ENCODE data around the gene PIK3R1.

The PIK3R1 gene

GRCh38 chr5:68248896-68249295 is 33.3 kb downstream of the PIK3R1 start:
- no peak overlapping the region for H3K27ac ChIP-seq (ENCODE audit: low read depth, low read length)
- H3K27me3 ChIP-seq (ENCODE audit: control insufficient read depth, insufficient read depth, low read length), result no peaks in the 10 kb centered on the region
- no peak overlapping the region for H3K9ac ChIP-seq (ENCODE audit: low read length)
- H3K4me3 ChIP-seq (ENCODE audit: low read length), result no peak overlapping the region
- H3K36me3 ChIP-seq (ENCODE audit: control insufficient read depth, insufficient read depth, low read length), result no peaks in the 10 kb centered on the region
- peaks cover 43% of the 10 kb centered on the region for H3K4me1 ChIP-seq (ENCODE audit: control insufficient read depth, insufficient read depth, low read length)

GRCh38 chr5:68249520-68249919 is 34.0 kb downstream of the PIK3R1 start:
- H3K9ac ChIP-seq (ENCODE audit: low read length), result no peak overlapping the region
- no peak overlapping the region for H3K4me3 ChIP-seq (ENCODE audit: low read length)
- peaks cover 49% of the 10 kb centered on the region for H3K4me1 ChIP-seq (ENCODE audit: control insufficient read depth, insufficient read depth, low read length)
- no peaks in the 10 kb centered on the region for H3K27me3 ChIP-seq (ENCODE audit: control insufficient read depth, insufficient read depth, low read length)
- peak overlapping the region; percentile 74 for H3K27ac ChIP-seq (ENCODE audit: low read depth, low read length)
- no peaks in the 10 kb centered on the region for H3K36me3 ChIP-seq (ENCODE audit: control insufficient read depth, insufficient read depth, low read length)

- no peak overlapping the region for H3K9ac ChIP-seq (ENCODE audit: low read length)
- peaks cover 56% of the 10 kb centered on the region for H3K4me1 ChIP-seq (ENCODE audit: control insufficient read depth, insufficient read depth, low read length)
- H3K4me3 ChIP-seq (ENCODE audit: low read length), result no peak overlapping the region
- no peaks in the 10 kb centered on the region for H3K36me3 ChIP-seq (ENCODE audit: control insufficient read depth, insufficient read depth, low read length)
- peak overlapping the region; percentile 74 for H3K27ac ChIP-seq (ENCODE audit: low read depth, low read length)
- H3K27me3 ChIP-seq (ENCODE audit: control insufficient read depth, insufficient read depth, low read length), result no peaks in the 10 kb centered on the region
These were observed 35.2 kb downstream of the PIK3R1 start for GRCh38 chr5:68250661-68251298.

- Histone ChIP-seq H3K4me3 (ENCODE audit: low read length) (no peak overlapping the region), H3K4me1 (ENCODE audit: control insufficient read depth, insufficient read depth, low read length) (peaks cover 58% of the 10 kb centered on the region), H3K36me3 (ENCODE audit: control insufficient read depth, insufficient read depth, low read length) (no peaks in the 10 kb centered on the region), H3K27ac (ENCODE audit: low read depth, low read length) (peak overlapping the region; percentile 74), H3K27me3 (ENCODE audit: control insufficient read depth, insufficient read depth, low read length) (no peaks in the 10 kb centered on the region), H3K9ac (ENCODE audit: low read length) (no peak overlapping the region)
These were observed 35.8 kb downstream of the PIK3R1 start for GRCh38 chr5:68251386-68251785.

- Histone ChIP-seq H3K4me1 (ENCODE audit: control insufficient read depth, insufficient read depth, low read length) (peaks cover 64% of the 10 kb centered on the region), H3K9ac (ENCODE audit: low read length) (no peak overlapping the region), H3K4me3 (ENCODE audit: low read length) (no peak overlapping the region)
These were observed 36.4 kb downstream of the PIK3R1 start for GRCh38 chr5:68251804-68252522.

GRCh38 chr5:68252673-68253623 is 37.4 kb downstream of the PIK3R1 start:
- Histone ChIP-seq H3K27ac (ENCODE audit: low read depth, low read length) (peak overlapping the region; percentile 74), H3K36me3 (ENCODE audit: control insufficient read depth, insufficient read depth, low read length) (no peaks in the 10 kb centered on the region), H3K27me3 (ENCODE audit: control insufficient read depth, insufficient read depth, low read length) (no peaks in the 10 kb centered on the region), H3K4me1 (ENCODE audit: control insufficient read depth, insufficient read depth, low read length) (peaks cover 73% of the 10 kb centered on the region), H3K4me3 (ENCODE audit: low read length) (no peak overlapping the region), H3K9ac (ENCODE audit: low read length) (no peak overlapping the region)

More at GRCh38 chr5:68251804-68252522, 36.4 kb downstream of the PIK3R1 start:
- Histone ChIP-seq H3K36me3 (ENCODE audit: control insufficient read depth, insufficient read depth, low read length) (no peaks in the 10 kb centered on the region), H3K27me3 (ENCODE audit: control insufficient read depth, insufficient read depth, low read length) (no peaks in the 10 kb centered on the region), H3K27ac (ENCODE audit: low read depth, low read length) (peak overlapping the region; percentile 74)

- Histone ChIP-seq H3K27me3 (ENCODE audit: control insufficient read depth, insufficient read depth, low read length) (no peaks in the 10 kb centered on the region), H3K36me3 (ENCODE audit: control insufficient read depth, insufficient read depth, low read length) (no peaks in the 10 kb centered on the region), H3K9ac (ENCODE audit: low read length) (no peak overlapping the region), H3K4me1 (ENCODE audit: control insufficient read depth, insufficient read depth, low read length) (peaks cover 77% of the 10 kb centered on the region), H3K27ac (ENCODE audit: low read depth, low read length) (peak overlapping the region; percentile 74), H3K4me3 (ENCODE audit: low read length) (no peak overlapping the region)
These were observed 38.3 kb downstream of the PIK3R1 start for GRCh38 chr5:68253624-68254585.

- H3K27me3 ChIP-seq (ENCODE audit: control insufficient read depth, insufficient read depth, low read length), result no peaks in the 10 kb centered on the region
- H3K27ac ChIP-seq (ENCODE audit: low read depth, low read length), result peak overlapping the region; percentile 74
- H3K4me1 ChIP-seq (ENCODE audit: control insufficient read depth, insufficient read depth, low read length), result peaks cover 79% of the 10 kb centered on the region
- H3K4me3 ChIP-seq (ENCODE audit: low read length), result no peak overlapping the region
- no peak overlapping the region for H3K9ac ChIP-seq (ENCODE audit: low read length)
- no peaks in the 10 kb centered on the region for H3K36me3 ChIP-seq (ENCODE audit: control insufficient read depth, insufficient read depth, low read length)
These were observed 39.3 kb downstream of the PIK3R1 start for GRCh38 chr5:68254810-68255209.

GRCh38 chr5:68255305-68256120 is 40.0 kb downstream of the PIK3R1 start:
- Histone ChIP-seq H3K27me3 (ENCODE audit: control insufficient read depth, insufficient read depth, low read length) (no peaks in the 10 kb centered on the region), H3K4me3 (ENCODE audit: low read length) (no peak overlapping the region), H3K36me3 (ENCODE audit: control insufficient read depth, insufficient read depth, low read length) (no peaks in the 10 kb centered on the region), H3K9ac (ENCODE audit: low read length) (no peak overlapping the region), H3K4me1 (ENCODE audit: control insufficient read depth, insufficient read depth, low read length) (peaks cover 73% of the 10 kb centered on the region), H3K27ac (ENCODE audit: low read depth, low read length) (peak overlapping the region; percentile 74)

GRCh38 chr5:68257210-68257609 is 41.7 kb downstream of the PIK3R1 start:
- Histone ChIP-seq H3K27me3 (ENCODE audit: control insufficient read depth, insufficient read depth, low read length) (no peaks in the 10 kb centered on the region), H3K9ac (ENCODE audit: low read length) (no peak overlapping the region), H3K4me1 (ENCODE audit: control insufficient read depth, insufficient read depth, low read length) (peaks cover 59% of the 10 kb centered on the region), H3K27ac (ENCODE audit: low read depth, low read length) (peak overlapping the region; percentile 76), H3K4me3 (ENCODE audit: low read length) (no peak overlapping the region), H3K36me3 (ENCODE audit: control insufficient read depth, insufficient read depth, low read length) (no peaks in the 10 kb centered on the region)

GRCh38 chr5:68258531-68258930 is 43.0 kb downstream of the PIK3R1 start:
- H3K36me3 ChIP-seq (ENCODE audit: control insufficient read depth, insufficient read depth, low read length), result no peaks in the 10 kb centered on the region
- H3K9ac ChIP-seq (ENCODE audit: low read length), result no peak overlapping the region
- peak overlapping the region; percentile 76 for H3K27ac ChIP-seq (ENCODE audit: low read depth, low read length)
- H3K4me1 ChIP-seq (ENCODE audit: control insufficient read depth, insufficient read depth, low read length), result peaks cover 53% of the 10 kb centered on the region
- H3K4me3 ChIP-seq (ENCODE audit: low read length), result no peak overlapping the region
- no peaks in the 10 kb centered on the region for H3K27me3 ChIP-seq (ENCODE audit: control insufficient read depth, insufficient read depth, low read length)

Data from rectal smooth muscle tissue (tissue), 1 donor.